HG03354 (cell line): Measurements from ENCODE around the gene GNGT2.

Experiments used
- ATAC-seq: cut with Tn5 transposase; IDR thresholded peaks from one replicate; pipeline ENCODE4 v1.9.1; 2021; ENCODE audit warnings: mild to moderate bottlenecking; ENCODE audit not compliant: unreplicated experiment, poor library complexity, severe bottlenecking

Gene GNGT2

GRCh38 chr17:49229805-49230600 lies 19.6 kb upstream of the GNGT2 start:
- peak; percentile 6 for ATAC-seq

- ATAC-seq: no peak
Measured at GRCh38 chr17:49229076-49229804, 18.9 kb upstream of the GNGT2 start.

GRCh38 chr17:49227436-49228261 lies 17.3 kb upstream of the GNGT2 start:
- no peak for ATAC-seq

GRCh38 chr17:49226771-49227435 lies 16.5 kb upstream of the GNGT2 start:
- no peak for ATAC-seq

GRCh38 chr17:49225554-49226236 lies 15.3 kb upstream of the GNGT2 start:
- ATAC-seq: no peak

GRCh38 chr17:49224997-49225337 lies 14.6 kb upstream of the GNGT2 start:
- ATAC-seq: no peak

- ATAC-seq: no peak
Measured at GRCh38 chr17:49224198-49224996, 14.0 kb upstream of the GNGT2 start.

- ATAC-seq: no peak
Measured at GRCh38 chr17:49223517-49224197, 13.3 kb upstream of the GNGT2 start.

GRCh38 chr17:49223168-49223516 lies 12.8 kb upstream of the GNGT2 start:
- ATAC-seq: no peak

GRCh38 chr17:49219987-49220386 lies 9.6 kb upstream of the GNGT2 start:
- no peak for ATAC-seq

- peak; percentile 45 for ATAC-seq
Measured at GRCh38 chr17:49218941-49219913, 8.9 kb upstream of the GNGT2 start.

GRCh38 chr17:49217651-49218413 lies 7.5 kb upstream of the GNGT2 start:
- ATAC-seq: peak; percentile 52

- ATAC-seq: no peak
Measured at GRCh38 chr17:49216953-49217650, 6.7 kb upstream of the GNGT2 start.

- no peak for ATAC-seq
Measured at GRCh38 chr17:49216482-49216881, 6.1 kb upstream of the GNGT2 start.

GRCh38 chr17:49214676-49215360 lies 4.4 kb upstream of the GNGT2 start:
- ATAC-seq: no peak
